Peyer's patch (tissue), 4 donors: ENCODE results near the gene MMP24.

Experiments used
- POLR2A ChIP-seq, 2 donors: fragments of 450-650 bp; IDR thresholded peaks; one replicate each; pipeline ENCODE4 v1.5.1; 2017; ENCODE audit warnings: antibody characterized with exemption in 2 of 2, mild to moderate bottlenecking in 2 of 2, moderate library complexity in 2 of 2
- TF ChIP-seq, protein P1 (sequence below), 6 experiments: fragments of 450-650 bp in 4 of 6; fragments of 200-600 bp in 2 of 6; sonication (generic) in 1 of 6; IDR thresholded peaks; one replicate each; pipeline ENCODE4 v1.5.1; 2017 to 2019; ENCODE audit warnings: antibody characterized with exemption in 6 of 6, mild to moderate bottlenecking in 3 of 6, moderate library complexity in 1 of 6

GRCh38 chr20:35264755-35265154 is 38.3 kb downstream of the MMP24 start:
- TF ChIP-seq, protein P1, sequence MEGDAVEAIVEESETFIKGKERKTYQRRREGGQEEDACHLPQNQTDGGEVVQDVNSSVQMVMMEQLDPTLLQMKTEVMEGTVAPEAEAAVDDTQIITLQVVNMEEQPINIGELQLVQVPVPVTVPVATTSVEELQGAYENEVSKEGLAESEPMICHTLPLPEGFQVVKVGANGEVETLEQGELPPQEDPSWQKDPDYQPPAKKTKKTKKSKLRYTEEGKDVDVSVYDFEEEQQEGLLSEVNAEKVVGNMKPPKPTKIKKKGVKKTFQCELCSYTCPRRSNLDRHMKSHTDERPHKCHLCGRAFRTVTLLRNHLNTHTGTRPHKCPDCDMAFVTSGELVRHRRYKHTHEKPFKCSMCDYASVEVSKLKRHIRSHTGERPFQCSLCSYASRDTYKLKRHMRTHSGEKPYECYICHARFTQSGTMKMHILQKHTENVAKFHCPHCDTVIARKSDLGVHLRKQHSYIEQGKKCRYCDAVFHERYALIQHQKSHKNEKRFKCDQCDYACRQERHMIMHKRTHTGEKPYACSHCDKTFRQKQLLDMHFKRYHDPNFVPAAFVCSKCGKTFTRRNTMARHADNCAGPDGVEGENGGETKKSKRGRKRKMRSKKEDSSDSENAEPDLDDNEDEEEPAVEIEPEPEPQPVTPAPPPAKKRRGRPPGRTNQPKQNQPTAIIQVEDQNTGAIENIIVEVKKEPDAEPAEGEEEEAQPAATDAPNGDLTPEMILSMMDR (IDR thresholded peaks at IDR 0.05), result no peak
- no peak for TF ChIP-seq POLR2A (IDR thresholded peaks at IDR 0.05)
